ENCODE results near the gene RNASE8.

RNASE8 gene

GRCh38 chr14:21054123-21054767 is 3.4 kb upstream of the RNASE8 start:
- no peak for DNase-seq

GRCh38 chr14:21054768-21055145 is 2.9 kb upstream of the RNASE8 start:
- no peak for DNase-seq

GRCh38 chr14:21055432-21056117 is 2.0 kb upstream of the RNASE8 start:
- no peak for DNase-seq

- DNase-seq = no peak
Measured at GRCh38 chr14:21056520-21057163, 980 bp upstream of the RNASE8 start.

DNA sequence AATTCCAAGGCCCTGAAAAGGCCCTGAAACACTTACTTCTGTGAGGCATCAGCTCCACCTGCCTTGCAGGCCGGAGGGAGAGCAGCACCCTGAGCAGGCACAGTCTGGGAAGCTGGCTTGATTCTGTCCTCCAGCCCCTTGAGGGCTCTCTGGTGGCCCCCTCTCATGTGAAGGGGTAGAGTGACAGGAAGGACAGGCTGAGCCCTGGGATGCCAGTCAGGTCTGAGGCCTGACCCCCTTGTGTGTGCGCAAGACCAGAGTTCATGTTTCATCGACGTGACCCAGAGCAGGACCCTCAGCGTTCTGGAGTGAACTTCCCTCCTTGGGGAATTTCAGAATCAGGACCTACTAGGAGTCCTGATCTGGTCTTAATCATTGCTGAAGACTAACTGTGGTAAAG is 1.3 kb downstream of the RNASE8 start:
- DNase-seq = no peak

DNA sequence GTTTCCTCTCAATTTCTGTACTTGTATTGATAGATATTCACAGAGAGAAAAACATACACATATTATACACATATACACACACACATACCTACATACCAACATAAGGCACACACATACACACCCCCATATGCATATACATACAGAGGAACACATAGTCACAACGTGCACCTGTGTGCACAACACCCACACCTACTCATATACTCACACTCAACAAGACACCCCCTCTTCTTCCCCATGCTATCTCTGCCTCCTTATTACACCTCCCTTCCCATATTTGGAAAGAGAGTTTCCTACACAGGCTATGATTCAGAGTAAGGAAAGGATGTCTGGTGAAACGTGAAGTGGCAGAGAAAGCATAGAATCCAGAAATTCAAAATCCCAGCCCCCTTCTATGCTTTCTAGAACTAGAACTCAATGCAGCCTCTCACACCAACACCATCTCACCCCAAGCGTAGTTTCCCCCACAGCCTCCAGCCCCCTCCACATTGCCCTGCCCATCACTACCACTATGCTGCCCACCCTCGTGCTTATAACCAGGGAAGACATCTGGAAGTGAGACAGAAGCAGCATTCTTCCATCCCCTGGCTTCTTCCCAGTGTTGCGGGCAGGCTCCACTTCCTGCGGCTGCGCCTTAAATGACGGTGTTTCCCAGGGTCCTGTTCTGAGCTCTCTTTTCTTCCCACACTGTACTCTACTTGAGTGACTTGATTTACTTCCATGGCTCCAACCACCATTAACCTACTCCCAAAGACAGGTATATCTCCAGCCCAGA is 2.4 kb downstream of the RNASE8 start:
- no peak for DNase-seq

- no peak for DNase-seq
Measured at GRCh38 chr14:21060614-21061346, 3.2 kb downstream of the RNASE8 start.

DNA sequence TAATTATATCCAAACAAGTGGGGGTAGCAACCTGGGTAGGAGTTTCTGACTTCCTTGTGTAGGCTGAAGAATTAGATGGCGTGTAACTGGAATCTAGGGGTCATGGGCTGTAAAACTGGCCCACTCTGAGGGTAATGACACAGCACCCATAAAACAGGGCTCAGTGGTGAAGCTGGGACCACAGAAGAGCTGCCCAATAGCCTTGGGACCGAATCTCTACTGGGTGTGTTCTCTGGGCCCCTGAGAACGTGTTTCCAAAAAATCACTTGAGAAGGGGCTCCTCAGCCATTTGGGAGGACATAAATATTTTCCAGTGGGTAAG is 3.7 kb downstream of the RNASE8 start:
- no peak for DNase-seq

- no peak for DNase-seq
Measured at GRCh38 chr14:21063479-21063878, 5.9 kb downstream of the RNASE8 start.

GRCh38 chr14:21066882-21067502 is 9.4 kb downstream of the RNASE8 start:
- DNase-seq = peak; percentile 29

- peak; percentile 70 for DNase-seq
Measured at GRCh38 chr14:21068521-21069387, 11.1 kb downstream of the RNASE8 start.

- DNase-seq = peak; percentile 14
Measured at GRCh38 chr14:21069388-21070082, 11.9 kb downstream of the RNASE8 start.

- peak; percentile 51 for DNase-seq
Measured at GRCh38 chr14:21070083-21070609, 12.5 kb downstream of the RNASE8 start, which contains the start of gene ARHGEF40. Gene ARHGEF40 (plus strand): TSS chr14:21070304. CDS start chr14:21070397, 93 bp downstream.

DNA sequence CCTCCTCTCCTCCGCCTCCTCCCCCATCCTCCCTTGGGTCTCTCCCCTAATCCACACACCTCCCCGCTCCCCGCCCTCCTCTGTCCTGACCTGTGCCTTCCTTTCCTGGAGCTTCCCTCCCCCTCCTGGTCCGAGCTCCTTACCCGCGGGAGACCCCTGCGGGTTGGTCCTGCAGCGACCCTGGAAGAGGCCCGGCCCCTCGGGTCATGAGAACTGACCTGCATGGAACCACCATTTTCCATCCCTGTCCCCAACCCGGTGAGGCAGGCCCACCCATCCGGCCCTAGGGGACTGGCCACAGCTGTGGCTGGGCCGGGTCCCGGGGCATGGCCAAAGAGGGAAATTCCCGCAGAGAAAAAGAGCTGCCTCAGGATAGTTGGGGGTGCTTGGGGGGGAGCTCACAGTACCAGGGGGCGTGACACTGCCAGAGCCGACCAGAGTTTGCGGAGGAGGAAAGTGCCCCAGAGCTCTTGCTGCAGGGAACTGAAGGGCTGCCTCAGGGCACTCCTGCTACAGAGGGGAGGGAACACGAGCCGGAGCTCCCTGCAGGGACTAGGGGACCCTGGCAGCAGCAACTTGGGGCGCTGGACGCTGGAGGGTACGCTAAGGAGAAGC is 13.1 kb downstream of the RNASE8 start:
- DNase-seq = peak; percentile 32

GRCh38 chr14:21071225-21072030 is 13.8 kb downstream of the RNASE8 start:
- DNase-seq = peak; percentile 69

DNA sequence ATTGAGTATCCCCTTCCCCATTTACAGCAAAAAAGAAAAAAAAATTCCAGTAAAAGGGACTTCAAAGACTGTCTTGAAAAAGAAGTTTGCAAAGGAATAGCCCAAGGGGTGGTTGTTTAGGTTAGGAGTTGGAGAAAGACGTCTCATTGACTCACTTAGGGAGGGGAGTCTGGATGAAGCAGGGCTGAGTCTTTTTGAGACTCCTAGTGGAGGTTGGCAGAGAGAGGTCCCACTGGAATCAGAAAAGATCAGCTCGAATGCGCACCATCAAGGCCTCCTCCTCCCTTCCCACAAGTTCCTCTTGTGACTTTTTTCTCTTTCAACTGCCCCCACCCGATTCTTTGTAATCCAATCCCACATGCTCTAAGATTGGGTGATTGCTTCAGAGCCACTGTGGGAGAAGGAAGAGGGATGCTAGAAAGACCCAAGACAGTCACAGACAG is 14.4 kb downstream of the RNASE8 start:
- DNase-seq = no peak

DNA sequence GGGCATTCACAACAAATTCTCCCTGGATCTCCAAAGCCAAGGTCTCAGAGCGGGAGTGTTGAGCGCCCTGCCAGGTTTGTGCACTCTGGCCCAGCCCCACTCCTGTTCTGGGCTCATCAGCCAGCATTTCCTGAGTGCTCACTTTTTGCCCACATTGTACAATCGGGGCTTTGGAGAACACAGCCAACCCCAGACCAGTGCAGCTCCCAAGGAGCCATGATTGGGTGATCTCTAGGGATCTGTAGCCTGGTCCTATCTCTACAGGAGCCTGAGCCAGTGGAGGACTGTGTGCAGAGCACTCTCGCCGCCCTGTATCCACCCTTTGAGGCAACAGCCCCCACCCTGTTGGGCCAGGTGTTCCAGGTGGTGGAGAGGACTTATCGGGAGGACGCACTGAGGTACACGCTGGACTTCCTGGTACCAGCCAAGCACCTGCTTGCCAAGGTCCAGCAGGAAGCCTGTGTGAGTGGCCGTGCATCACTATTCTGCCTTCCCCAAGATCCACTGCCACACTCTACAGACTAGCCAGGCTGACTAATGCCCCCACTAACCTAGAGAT is 15.2 kb downstream of the RNASE8 start:
- DNase-seq = no peak

- DNase-seq = no peak
Measured at GRCh38 chr14:21073921-21074320, 16.3 kb downstream of the RNASE8 start.

All from CD4-positive, alpha-beta T cell treated with Interleukin-17A for 4 hours (primary cell).